GM18861 (cell line): ENCODE results near the gene CDR2L.

Experiments used
- ATAC-seq: cut with Tn5 transposase; IDR thresholded peaks from one replicate; pipeline ENCODE4 v1.9.1; 2021; ENCODE audit not compliant: unreplicated experiment

The CDR2L gene

GRCh38 chr17:74987418-74987908 lies at the start of gene CDR2L:
CDR2L (plus strand) TSS chr17:74987632; CDS start chr17:74988044, 412 bp downstream.
- peak; percentile 82 for ATAC-seq

DNA sequence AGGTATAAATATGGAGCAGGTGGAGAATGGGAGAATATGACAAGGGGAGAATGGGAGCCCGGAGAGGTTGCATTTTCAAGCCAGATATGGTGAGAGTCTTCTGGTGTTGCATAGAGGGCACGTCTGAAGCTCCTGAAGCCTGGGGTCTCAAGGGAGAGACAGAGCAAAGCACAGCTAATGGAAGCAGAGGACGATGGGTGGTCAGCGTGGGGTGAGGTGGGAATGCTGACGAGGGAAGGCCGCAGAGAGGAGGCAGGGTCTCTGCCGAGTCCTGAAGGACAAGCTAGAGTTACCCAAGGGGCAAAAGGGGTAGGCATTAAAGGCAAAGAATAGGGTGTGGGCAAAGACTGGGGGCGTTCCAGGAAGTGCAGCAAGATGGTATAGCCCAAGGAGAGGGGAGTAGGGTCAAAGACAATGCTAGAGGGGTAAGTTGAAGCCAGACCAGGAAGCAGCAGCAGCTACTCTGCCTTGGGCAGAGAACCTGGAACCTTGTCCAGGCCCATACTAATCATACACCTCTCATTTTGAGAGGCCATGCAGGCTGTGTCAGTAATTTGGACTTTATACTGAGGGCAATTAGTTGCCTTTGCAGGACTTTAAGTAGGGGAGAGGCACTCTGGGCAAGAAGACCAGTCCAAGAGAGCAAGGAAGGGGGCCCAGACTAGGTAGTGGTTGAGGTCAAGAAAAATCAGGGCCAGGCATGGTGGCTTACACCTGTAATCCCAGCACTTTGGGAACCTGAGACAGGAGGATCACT lies 49.1 kb upstream of the CDR2L start:
- no peak for ATAC-seq

DNA sequence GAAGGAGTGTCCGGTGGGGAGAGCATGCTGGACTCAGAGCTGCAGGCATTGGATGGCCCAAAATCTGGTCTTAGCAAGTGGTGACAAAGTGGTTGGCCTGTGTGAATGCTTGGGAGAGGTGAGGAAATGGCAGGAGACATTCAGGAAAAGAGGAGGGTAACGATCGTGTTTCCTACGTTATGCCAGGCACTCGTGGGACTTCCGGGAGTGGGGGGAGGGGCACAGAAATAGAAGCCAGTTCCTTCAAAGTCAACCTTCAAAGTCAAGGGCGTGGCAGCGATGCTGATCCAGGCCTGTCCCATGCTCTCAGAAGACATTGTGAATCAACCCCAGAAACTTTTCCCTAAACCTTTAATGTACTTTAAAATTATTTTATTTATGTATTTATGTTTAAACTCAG lies 47.9 kb upstream of the CDR2L start:
- no peak for ATAC-seq

- ATAC-seq, result no peak
Measured at GRCh38 chr17:74941128-74941725, 46.2 kb upstream of the CDR2L start.

GRCh38 chr17:74943808-74944522 lies 43.5 kb upstream of the CDR2L start:
- ATAC-seq, result no peak

DNA sequence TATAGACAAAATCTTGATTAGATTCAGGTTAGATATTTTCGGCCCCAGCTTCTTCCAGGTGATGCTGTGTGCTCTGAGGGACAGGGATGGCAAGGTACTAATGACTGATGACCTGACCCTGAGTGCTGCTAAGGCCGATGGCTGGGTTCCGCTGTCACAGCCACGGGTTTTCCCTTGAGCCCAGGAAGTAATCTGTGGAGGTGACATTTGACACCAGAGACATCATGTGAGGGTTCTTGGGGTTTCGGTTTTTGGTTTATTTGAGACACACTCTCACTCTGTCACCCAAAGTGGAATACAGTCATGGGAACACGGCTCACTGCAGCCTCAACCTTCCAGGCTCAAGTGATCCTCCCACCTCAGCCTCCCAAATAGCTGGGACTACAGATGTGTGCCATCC lies 41.9 kb upstream of the CDR2L start:
- no peak for ATAC-seq

DNA sequence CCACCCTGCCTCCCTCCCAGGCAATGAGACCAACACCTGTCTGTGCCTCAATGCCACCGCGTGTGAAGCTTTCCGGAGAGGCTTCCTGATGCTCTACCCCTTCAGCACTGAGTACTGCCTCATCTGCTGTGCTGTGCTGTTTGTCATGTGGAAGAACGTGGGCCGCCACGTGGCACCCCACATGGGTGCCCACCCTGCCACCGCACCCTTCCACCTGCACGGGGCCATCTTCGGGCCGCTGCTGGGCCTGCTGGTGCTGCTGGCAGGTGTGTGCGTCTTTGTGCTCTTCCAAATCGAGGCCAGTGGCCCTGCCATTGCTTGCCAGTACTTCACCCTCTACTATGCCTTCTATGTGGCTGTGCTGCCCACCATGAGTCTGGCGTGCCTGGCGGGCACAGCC lies 40.8 kb upstream of the CDR2L start:
- no peak for ATAC-seq

- no peak for ATAC-seq
Measured at GRCh38 chr17:74947041-74947754, 40.2 kb upstream of the CDR2L start.

- no peak for ATAC-seq
Measured at GRCh38 chr17:74949455-74950115, 37.8 kb upstream of the CDR2L start.

DNA sequence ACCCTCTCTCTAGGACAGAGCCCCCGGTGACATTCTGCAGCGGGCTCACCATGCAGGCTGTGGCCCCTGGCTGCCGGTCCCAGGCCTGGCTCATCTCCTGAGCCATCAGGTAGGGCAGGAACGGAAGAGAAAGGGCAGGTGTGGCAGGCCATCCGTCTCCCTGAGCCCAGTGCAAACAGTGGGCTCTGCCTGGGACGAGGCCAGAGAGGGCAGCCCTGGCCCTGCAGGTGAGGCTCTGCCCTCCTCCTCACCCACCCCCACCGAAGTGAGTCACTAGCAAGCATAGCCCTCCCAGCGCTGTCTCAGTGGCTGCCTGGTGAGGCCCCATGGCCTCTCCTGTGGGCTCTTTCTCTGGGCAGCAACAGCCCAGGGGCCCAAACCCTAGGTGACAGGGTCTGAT lies 37.2 kb upstream of the CDR2L start:
- no peak for ATAC-seq

- ATAC-seq, result no peak
Measured at GRCh38 chr17:74951065-74951464, 36.4 kb upstream of the CDR2L start.

DNA sequence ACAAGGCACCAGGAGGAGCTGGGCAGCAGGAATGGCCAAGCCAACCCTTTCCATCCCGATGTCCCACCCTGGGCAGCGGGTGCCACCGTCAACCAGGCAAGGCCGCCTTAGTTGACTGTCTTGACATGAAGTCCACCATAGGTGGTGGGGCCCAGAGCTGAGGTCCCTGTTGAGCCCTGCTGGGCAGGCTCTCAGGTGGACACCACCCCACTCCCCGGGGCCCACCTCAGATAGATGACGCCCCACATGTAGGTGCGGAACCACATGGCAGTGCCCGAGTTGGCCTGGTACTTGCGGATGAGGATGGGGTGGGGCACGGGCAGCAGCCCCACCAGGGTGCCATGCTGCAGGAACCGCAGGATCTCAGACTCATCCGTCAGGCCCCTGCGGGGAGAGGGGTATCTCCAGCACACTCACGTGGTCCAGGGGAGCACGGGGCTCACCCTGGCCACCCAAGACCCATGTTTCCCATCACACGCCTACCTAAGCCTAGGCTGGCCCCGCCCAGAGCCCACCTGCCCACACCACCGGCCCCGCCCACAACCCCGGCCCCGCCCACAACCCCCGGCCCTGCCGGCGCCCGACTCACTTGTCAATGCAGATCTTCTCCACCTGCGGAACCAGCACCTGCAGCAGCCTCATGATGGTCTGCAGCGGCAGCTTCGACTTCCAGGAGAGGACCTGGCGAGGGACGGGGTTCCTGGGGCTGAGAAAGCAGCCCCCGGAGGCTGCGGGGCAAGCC lies 35.6 kb upstream of the CDR2L start:
- ATAC-seq, result no peak

DNA sequence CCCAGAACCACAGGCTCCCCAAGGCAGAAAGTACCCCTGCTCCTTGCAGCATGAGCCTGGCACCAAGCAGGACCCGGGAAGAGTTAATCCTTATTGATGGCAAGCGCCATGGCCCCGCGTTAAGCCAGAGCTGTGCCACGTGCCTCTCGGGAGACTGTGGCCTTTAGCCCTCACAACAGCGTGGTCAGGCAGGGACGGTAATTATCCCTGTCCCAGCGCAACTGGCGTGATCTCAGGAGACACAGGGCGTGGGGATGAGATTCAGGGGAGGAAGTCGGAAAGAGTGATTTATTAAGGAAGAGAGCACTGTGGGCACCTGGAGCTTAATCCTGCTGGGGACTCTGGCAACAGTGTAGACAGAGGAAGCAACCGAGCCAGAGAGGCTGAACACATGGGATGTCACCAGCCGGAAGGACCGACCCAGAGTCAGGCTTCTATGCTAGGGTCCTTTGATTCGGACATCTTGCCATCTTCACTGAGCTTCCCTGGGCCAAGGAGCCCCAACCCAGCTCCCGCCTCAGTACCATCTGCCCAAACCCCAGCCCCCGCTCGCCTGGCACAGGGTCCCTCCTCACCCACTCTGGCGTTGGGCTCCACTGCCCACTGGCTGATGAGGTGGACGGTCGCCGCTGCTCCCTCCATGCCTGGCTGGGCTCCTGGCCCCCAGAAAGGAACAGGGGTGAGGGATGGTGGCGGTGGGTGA lies 34.9 kb upstream of the CDR2L start:
- ATAC-seq, result no peak

DNA sequence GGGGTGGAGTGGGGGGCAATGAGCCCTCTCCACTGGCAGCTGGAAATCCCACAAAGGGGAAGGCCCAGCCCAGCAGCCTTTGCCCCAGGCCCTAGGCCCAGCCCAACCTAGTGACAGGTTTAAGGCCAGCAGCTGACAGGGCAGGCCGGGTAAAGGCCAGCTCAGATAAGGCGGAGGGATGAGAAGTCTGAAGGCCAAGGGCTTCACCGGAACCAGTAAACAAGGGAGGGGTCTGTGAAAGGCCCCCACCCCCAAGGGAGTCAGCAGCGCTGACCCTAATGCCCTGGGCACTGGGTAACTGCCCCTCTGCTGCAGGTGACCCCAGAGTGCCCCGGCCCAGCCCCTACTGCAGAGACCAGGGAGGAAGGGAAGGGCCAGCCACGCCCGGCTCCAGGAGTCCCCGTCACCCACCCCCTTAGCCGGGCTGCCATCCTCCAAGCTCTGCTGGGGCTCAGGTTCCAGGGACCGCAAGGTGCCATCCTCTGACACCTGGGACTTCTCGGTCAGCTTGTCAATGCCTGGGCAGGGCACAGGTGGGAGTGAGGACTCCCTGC lies 34.2 kb upstream of the CDR2L start:
- no peak for ATAC-seq

DNA sequence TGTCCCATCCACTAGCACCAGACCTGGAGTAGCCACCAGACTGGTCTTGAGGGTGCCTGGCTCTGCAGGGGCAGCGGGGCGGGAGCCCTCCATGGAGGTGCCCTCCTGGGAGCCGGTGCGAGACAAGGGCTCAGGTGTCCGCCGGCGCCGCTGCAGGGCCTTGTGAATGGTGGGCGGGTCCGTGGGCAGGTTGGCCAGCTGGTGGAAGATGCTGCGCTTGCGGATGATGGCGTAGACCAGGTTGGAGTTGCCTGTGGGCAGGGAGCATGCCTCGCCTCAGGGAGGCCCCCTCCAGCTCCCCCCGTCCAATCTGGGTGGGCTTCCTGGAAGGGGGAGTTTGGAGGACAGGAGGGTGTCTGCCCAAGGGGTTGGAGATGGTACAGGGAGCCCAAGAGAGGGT lies 33.3 kb upstream of the CDR2L start:
- no peak for ATAC-seq

- no peak for ATAC-seq
Measured at GRCh38 chr17:74954665-74955421, 32.6 kb upstream of the CDR2L start.

GRCh38 chr17:74956093-74956492 lies 31.3 kb upstream of the CDR2L start:
- no peak for ATAC-seq

GRCh38 chr17:74957935-74958740 lies 29.3 kb upstream of the CDR2L start:
- no peak for ATAC-seq
